T47D (cell line): ENCODE data around the gene FAM3C.
A peak's percentile ranks its signal among the peaks of the same experiment; 100 is the strongest.

ENCODE experiments used
- DNase-seq, 2 experiments: peaks; one replicate each; pipeline versions ENCODE4 v3.0.0 to v3.0.0-alpha.2; 2011 to 2012; ENCODE audit warnings: low read depth in 1 of 2, low spot score in 1 of 2
- JUND ChIP-seq: IDR thresholded peaks from 2 replicates; pipeline ENCODE4 v1.6.1; 2012; ENCODE audit warnings: low read depth
- in situ Hi-C: cut with HindIII; loops from 2 replicates; pipeline ENCODE4 v1.10.0; 2016; ENCODE audit warnings: low sequenced_read_pairs, low pct_unique_long_range_greater_than_20kb

Gene FAM3C

GRCh38 chr7:121385056-121385799, 10.9 kb downstream of the FAM3C start:
- DNase-seq = no peak
- TF ChIP-seq JUND = no peak
- in situ Hi-C loops = no loop called here

GRCh38 chr7:121384265-121384664, 11.8 kb downstream of the FAM3C start:
- DNase-seq = no peak
- in situ Hi-C loops = no loop called here
- TF ChIP-seq JUND = no peak

- no peak for TF ChIP-seq JUND
- no peak for DNase-seq
- in situ Hi-C loops = no loop called here
Observed at GRCh38 chr7:121383235-121383910, 12.7 kb downstream of the FAM3C start.

- TF ChIP-seq JUND = no peak
- no peak for DNase-seq
- in situ Hi-C loops = no loop called here
Observed at GRCh38 chr7:121382473-121382872, 13.6 kb downstream of the FAM3C start.

GRCh38 chr7:121379930-121380329, 16.2 kb downstream of the FAM3C start:
- no peak for DNase-seq
- in situ Hi-C loops = no loop called here
- TF ChIP-seq JUND = no peak

GRCh38 chr7:121376979-121377378, 19.1 kb downstream of the FAM3C start:
- in situ Hi-C loops = no loop called here
- TF ChIP-seq JUND = no peak
- DNase-seq = no peak

- TF ChIP-seq JUND = no peak
- in situ Hi-C loops = no loop called here
- peak in 1 of 2 experiments; percentile 4 for DNase-seq
Observed at GRCh38 chr7:121373177-121373576, 22.9 kb downstream of the FAM3C start.

GRCh38 chr7:121372376-121373010, 23.6 kb downstream of the FAM3C start:
- no peak for TF ChIP-seq JUND
- in situ Hi-C loops = no loop called here
- DNase-seq = no peak

- no peak for DNase-seq
- in situ Hi-C loops = no loop called here
- no peak for TF ChIP-seq JUND
Observed at GRCh38 chr7:121371883-121372282, 24.2 kb downstream of the FAM3C start.

- in situ Hi-C loops = no loop called here
- no peak for TF ChIP-seq JUND
- no peak for DNase-seq
Observed at GRCh38 chr7:121371367-121371766, 24.7 kb downstream of the FAM3C start.

- no peak for TF ChIP-seq JUND
- in situ Hi-C loops = no loop called here
- DNase-seq = no peak
Observed at GRCh38 chr7:121369462-121369861, 26.6 kb downstream of the FAM3C start.

- in situ Hi-C loops = no loop called here
- peak in 1 of 2 experiments; percentile 19 for DNase-seq
- no peak for TF ChIP-seq JUND
Observed at GRCh38 chr7:121366852-121367431, 29.2 kb downstream of the FAM3C start.

GRCh38 chr7:121360564-121360963, 35.5 kb downstream of the FAM3C start:
- no peak for TF ChIP-seq JUND
- in situ Hi-C loops = no loop called here
- no peak for DNase-seq
